B cell (primary cell): ENCODE data around the gene PLA2G4E. TPM values are rescaled to one million over a fixed set of nuclear protein-coding genes. Genes with fewer than 3 reads are reported as not detected.

Experiments
- ATAC-seq: fragments of 200-7000 bp; cut with Tn5 transposase; one replicate; pipeline ENCODE4 v1.10.0; 2021; ENCODE audit warnings: low read depth, mild to moderate bottlenecking, moderate number of reproducible peaks, moderate library complexity
- CTCF ChIA-PET: fragments of 350-600 bp; sonication (Branson Sonifier 250); formaldehyde crosslinking; loops from one replicate; lab custom pipeline; 2021; ENCODE audit warnings: antibody characterized with exemption, inconsistent platforms; lab: Charles Lee
- POLR2A ChIA-PET: fragments of 350-600 bp; sonication (Branson Sonifier 250); formaldehyde crosslinking; loops from one replicate; lab custom pipeline; 2021; ENCODE audit warnings: antibody characterized with exemption; lab: Charles Lee
- DNase-seq: peaks from one replicate; pipeline ENCODE4 v3.0.0; 2013
- H2AFZ ChIP-seq: 2 replicates; pipeline ENCODE4 v1.6.1; 2012; ENCODE audit warnings: mild to moderate bottlenecking, low read depth, low read length; ENCODE audit not compliant: insufficient read depth, poor library complexity, severe bottlenecking
- H3K27ac ChIP-seq, 2 donors: 1 replicate in 1 of 2; 2 replicates in 1 of 2; pipeline ENCODE4 v1.5.1; 2012 to 2013; ENCODE audit warnings: low read length in 2 of 2, mild to moderate bottlenecking in 2 of 2, moderate library complexity in 1 of 2
- H3K27me3 ChIP-seq, 4 experiments: fragments of 200-600 bp in 1 of 4; sonication (generic) in 1 of 4; replicated peaks in 1 of 4; 1 replicate in 2 of 4; 2 replicates in 2 of 4; pipeline versions ENCODE4 v1.6.1 to v1.7.0; 2013 to 2016; ENCODE audit warnings: low read length in 3 of 4, mild to moderate bottlenecking in 2 of 4, mixed read lengths in 1 of 4, moderate library complexity in 1 of 4; ENCODE audit not compliant: insufficient read depth in 4 of 4, control insufficient read depth in 3 of 4; ENCODE audit errors: control extremely low read depth in 1 of 4
- H3K36me3 ChIP-seq, 2 experiments: replicated peaks in 1 of 2; 1 replicate in 1 of 2; 2 replicates in 1 of 2; pipeline versions ENCODE4 v1.6.1 to v1.7.1; 2013; ENCODE audit warnings: low read length in 1 of 2; ENCODE audit not compliant: insufficient read depth in 2 of 2, control insufficient read depth in 1 of 2; ENCODE audit errors: control extremely low read depth in 1 of 2, extremely low read depth in 1 of 2
- H3K4me1 ChIP-seq, 2 donors: fragments of 200-600 bp in 1 of 2; sonication (generic) in 1 of 2; 1 replicate in 1 of 2; 2 replicates in 1 of 2; pipeline versions ENCODE4 v1.5.1 to v1.6.1; 2013 to 2017; ENCODE audit warnings: low read length in 2 of 2; ENCODE audit not compliant: control insufficient read depth in 2 of 2, insufficient read depth in 2 of 2
- H3K4me2 ChIP-seq: replicated peaks from 2 replicates; pipeline ENCODE3; 2012; ENCODE audit warnings: mild to moderate bottlenecking, low read depth, low read length; ENCODE audit not compliant: poor library complexity, severe bottlenecking
- H3K4me3 ChIP-seq, 5 experiments: fragments of 200-600 bp in 1 of 5; sonication (generic) in 1 of 5; 1 replicate in 3 of 5; 2 replicates in 2 of 5; pipeline versions ENCODE4 v1.5.1 to v1.7.0; 2011 to 2016; ENCODE audit warnings: low read length in 4 of 5, mild to moderate bottlenecking in 4 of 5, low read depth in 2 of 5, control low read depth in 1 of 5, moderate library complexity in 1 of 5; ENCODE audit not compliant: insufficient read depth in 1 of 5; ENCODE audit errors: control extremely low read depth in 1 of 5, extremely low read depth in 1 of 5
- H3K79me2 ChIP-seq: fragments of 200-600 bp; sonication (generic); one replicate; pipeline ENCODE4 v1.6.0; 2016; ENCODE audit warnings: low read length; ENCODE audit not compliant: control insufficient read depth, insufficient read depth
- H3K9ac ChIP-seq: fragments of 200-600 bp; sonication (generic); 2 replicates; pipeline ENCODE4 v1.6.1; 2017; ENCODE audit warnings: mild to moderate bottlenecking, low read length, moderate library complexity
- H3K9me3 ChIP-seq, 3 donors: one replicate each; pipeline versions ENCODE4 v1.6.1 to v1.7.1; 2013; ENCODE audit warnings: low read length in 2 of 3; ENCODE audit not compliant: control insufficient read depth in 2 of 3, insufficient read depth in 1 of 3; ENCODE audit errors: control extremely low read depth in 1 of 3
- H4K20me1 ChIP-seq: 2 replicates; pipeline ENCODE4 v1.6.0; 2012; ENCODE audit warnings: mild to moderate bottlenecking, low read length; ENCODE audit not compliant: insufficient read depth, control insufficient read depth, poor library complexity, severe bottlenecking
- H3K27ac Mint-ChIP-seq: one replicate; pipeline ENCODE4 v1.8.0; 2021; ENCODE audit warnings: mixed read lengths
- H3K27me3 Mint-ChIP-seq: one replicate; pipeline ENCODE4 v1.8.0; 2021; ENCODE audit warnings: mixed read lengths
- H3K4me1 Mint-ChIP-seq: one replicate; pipeline ENCODE4 v1.8.0; 2021; ENCODE audit warnings: mixed read lengths
- H3K4me3 Mint-ChIP-seq: one replicate; pipeline ENCODE4 v1.8.0; 2021; ENCODE audit warnings: mixed read lengths
- H3K9me3 Mint-ChIP-seq: one replicate; pipeline ENCODE4 v1.8.0; 2022; ENCODE audit warnings: mixed read lengths; ENCODE audit not compliant: insufficient read depth
- EZH2 ChIP-seq: IDR thresholded peaks from 2 replicates; pipeline ENCODE4 v1.6.1; 2012; ENCODE audit warnings: borderline replicate concordance, low read depth, mild to moderate bottlenecking, moderate library complexity, low read length; ENCODE audit not compliant: insufficient read depth, poor library complexity, severe bottlenecking
- WGBS: methylation state at CpG from one replicate; pipeline ENCODE4 v1.1.5; 2013; ENCODE audit warnings: missing lambda C conversion rate; ENCODE audit not compliant: insufficient coverage; 5-methylcytosine and 5-hydroxymethylcytosine counted together
- intact Hi-C: fragments of 100-400 bp; cut with micrococcal nuclease; formaldehyde crosslinking; loops from one replicate; pipeline ENCODE4 v1.10.0; 2022
- polyA plus RNA-seq: library from polyadenylated mRNA; depleted of rRNA; stranded (reverse); fragments of >200 nt; gene quantifications from 2 replicates; pipeline ENCODE4 v1.2.3, GENCODE V29; 2012
- total RNA-seq, 2 donors: library from RNA; stranded (reverse); fragments of 120-200 nt in 1 of 2; gene quantifications; 1 replicate in 1 of 2; 2 replicates in 1 of 2; pipeline versions ENCODE4 v1.2.3 to v1.2.4, GENCODE V29; 2013 to 2022
- TF ChIP-seq, protein P1 (sequence below): fragments of 200-600 bp; IDR thresholded peaks from one replicate; pipeline ENCODE4 v1.8.0; 2022; ENCODE audit warnings: antibody characterized with exemption, mild to moderate bottlenecking

PLA2G4E gene
- total and polyA plus RNA-seq, 2 donors (not counting 1 experiment from before 2014, with no cell fraction given): not detected

DNA sequence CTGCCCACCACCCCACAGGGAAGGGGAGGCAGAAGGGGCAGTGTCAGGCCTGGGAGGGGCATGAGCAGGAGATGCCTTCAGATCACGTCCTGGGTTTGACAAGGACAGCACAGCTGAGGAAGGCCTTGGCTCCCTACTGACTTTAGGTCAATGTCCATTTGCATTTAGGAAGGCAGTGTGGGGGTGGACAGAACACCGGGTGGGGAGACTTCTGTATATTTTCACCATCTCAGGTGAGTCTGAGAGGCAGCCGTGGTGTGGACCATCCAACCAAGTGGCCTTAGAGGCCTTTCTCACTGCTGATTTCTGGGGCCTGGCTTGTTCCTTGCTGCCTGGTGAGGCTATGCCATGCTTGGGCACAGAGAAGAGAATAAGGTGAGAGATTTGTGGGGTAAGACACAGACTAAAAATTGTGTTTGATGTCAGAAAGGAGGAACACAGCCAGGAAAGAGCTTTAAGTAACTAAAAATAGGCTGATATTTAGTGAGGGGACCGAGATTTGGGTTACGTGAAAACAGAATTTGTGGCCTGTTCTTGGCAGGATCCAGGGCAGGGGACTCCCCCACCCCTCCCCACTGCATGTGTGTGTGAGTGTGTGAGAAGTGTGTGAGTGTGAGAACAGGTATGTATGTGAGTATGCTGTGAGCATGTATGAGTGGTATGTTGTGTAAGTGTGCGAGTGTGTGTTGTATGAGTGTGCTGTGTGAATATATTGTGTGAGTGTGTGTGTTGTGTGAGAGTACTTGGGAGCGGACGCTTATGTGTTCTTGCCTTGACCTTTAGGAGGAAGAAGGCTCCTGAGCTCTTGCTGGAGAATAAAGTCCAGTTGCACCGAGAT lies 11.8 kb upstream of the PLA2G4E start:
- Histone ChIP-seq H3K27me3 (no peaks in the 10 kb centered on the region), H3K27ac (no peak overlapping the region), H4K20me1 (no peaks in the 10 kb centered on the region), H3K4me2 (no peak overlapping the region), H3K36me3 (no peaks in the 10 kb centered on the region), H2AFZ (no peak overlapping the region), H3K9me3 (peaks cover 0 to 12% (median 0%) of the 10 kb centered on the region in 3 donors), H3K4me1 (peaks cover 16 to 32% of the 10 kb centered on the region in 2 donors), H3K4me3 (no peak overlapping the region), H3K9ac (no peak overlapping the region), H3K79me2 (no peaks in the 10 kb centered on the region)
- ChIA-PET CTCF (no interaction called here), POLR2A (no interaction called here)
- Mint-ChIP-seq H3K4me1 (peaks cover 31% of the 10 kb centered on the region), H3K27me3 (peaks cover 4% of the 10 kb centered on the region), H3K9me3 (no peaks in the 10 kb centered on the region), H3K27ac (no peak overlapping the region), H3K4me3 (no peak overlapping the region)
- ATAC-seq (no peak), DNase-seq (no peak)
- intact Hi-C loops: no loop called here
- 97% methylated on average over 6 of the region's 9 CpGs for WGBS
- TF ChIP-seq EZH2: no peak
- TF ChIP-seq, protein P1, sequence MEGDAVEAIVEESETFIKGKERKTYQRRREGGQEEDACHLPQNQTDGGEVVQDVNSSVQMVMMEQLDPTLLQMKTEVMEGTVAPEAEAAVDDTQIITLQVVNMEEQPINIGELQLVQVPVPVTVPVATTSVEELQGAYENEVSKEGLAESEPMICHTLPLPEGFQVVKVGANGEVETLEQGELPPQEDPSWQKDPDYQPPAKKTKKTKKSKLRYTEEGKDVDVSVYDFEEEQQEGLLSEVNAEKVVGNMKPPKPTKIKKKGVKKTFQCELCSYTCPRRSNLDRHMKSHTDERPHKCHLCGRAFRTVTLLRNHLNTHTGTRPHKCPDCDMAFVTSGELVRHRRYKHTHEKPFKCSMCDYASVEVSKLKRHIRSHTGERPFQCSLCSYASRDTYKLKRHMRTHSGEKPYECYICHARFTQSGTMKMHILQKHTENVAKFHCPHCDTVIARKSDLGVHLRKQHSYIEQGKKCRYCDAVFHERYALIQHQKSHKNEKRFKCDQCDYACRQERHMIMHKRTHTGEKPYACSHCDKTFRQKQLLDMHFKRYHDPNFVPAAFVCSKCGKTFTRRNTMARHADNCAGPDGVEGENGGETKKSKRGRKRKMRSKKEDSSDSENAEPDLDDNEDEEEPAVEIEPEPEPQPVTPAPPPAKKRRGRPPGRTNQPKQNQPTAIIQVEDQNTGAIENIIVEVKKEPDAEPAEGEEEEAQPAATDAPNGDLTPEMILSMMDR: no peak
